Effector memory CD4-positive, alpha-beta T cell (primary cell): ENCODE results near the gene SLC25A44.

Experiments used
- DNase-seq, 3 donors: peaks; one replicate each; pipeline ENCODE4 v3.0.0-alpha.2; 2020
- H3K27ac ChIP-seq: 2 replicates; pipeline ENCODE4 v1.7.0; 2013; ENCODE audit warnings: mild to moderate bottlenecking, low read length, moderate library complexity; ENCODE audit not compliant: insufficient read depth, poor library complexity, severe bottlenecking
- H3K27me3 ChIP-seq: replicated peaks from 2 replicates; pipeline ENCODE4 v1.7.0; 2013; ENCODE audit warnings: mild to moderate bottlenecking, low read length; ENCODE audit not compliant: insufficient read depth, control insufficient read depth, poor library complexity, severe bottlenecking
- H3K36me3 ChIP-seq: 2 replicates; pipeline ENCODE4 v1.7.0; 2013; ENCODE audit warnings: mild to moderate bottlenecking, low read length, moderate library complexity; ENCODE audit not compliant: control insufficient read depth, insufficient read depth
- H3K4me1 ChIP-seq: 2 replicates; pipeline ENCODE4 v1.7.0; 2013; ENCODE audit warnings: low read length, mild to moderate bottlenecking; ENCODE audit not compliant: control insufficient read depth, insufficient read depth, poor library complexity, severe bottlenecking
- H3K4me3 ChIP-seq: 2 replicates; pipeline ENCODE4 v1.7.0; 2013; ENCODE audit warnings: low read length, low read depth, mild to moderate bottlenecking; ENCODE audit not compliant: insufficient read depth, poor library complexity, severe bottlenecking
- H3K9me3 ChIP-seq: 2 replicates; pipeline ENCODE4 v1.7.0; 2013; ENCODE audit warnings: mild to moderate bottlenecking, low read length, moderate library complexity; ENCODE audit not compliant: control insufficient read depth
- total RNA-seq, 3 donors: gene quantifications; one replicate each; lab custom pipeline; 2026; lab: John Stamatoyannopoulos, UW

Gene SLC25A44, protein sequence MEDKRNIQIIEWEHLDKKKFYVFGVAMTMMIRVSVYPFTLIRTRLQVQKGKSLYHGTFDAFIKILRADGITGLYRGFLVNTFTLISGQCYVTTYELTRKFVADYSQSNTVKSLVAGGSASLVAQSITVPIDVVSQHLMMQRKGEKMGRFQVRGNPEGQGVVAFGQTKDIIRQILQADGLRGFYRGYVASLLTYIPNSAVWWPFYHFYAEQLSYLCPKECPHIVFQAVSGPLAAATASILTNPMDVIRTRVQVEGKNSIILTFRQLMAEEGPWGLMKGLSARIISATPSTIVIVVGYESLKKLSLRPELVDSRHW
- total RNA-seq, result 25.8 to 76.4 (median 73.4) reads per million in 3 donors

DNA sequence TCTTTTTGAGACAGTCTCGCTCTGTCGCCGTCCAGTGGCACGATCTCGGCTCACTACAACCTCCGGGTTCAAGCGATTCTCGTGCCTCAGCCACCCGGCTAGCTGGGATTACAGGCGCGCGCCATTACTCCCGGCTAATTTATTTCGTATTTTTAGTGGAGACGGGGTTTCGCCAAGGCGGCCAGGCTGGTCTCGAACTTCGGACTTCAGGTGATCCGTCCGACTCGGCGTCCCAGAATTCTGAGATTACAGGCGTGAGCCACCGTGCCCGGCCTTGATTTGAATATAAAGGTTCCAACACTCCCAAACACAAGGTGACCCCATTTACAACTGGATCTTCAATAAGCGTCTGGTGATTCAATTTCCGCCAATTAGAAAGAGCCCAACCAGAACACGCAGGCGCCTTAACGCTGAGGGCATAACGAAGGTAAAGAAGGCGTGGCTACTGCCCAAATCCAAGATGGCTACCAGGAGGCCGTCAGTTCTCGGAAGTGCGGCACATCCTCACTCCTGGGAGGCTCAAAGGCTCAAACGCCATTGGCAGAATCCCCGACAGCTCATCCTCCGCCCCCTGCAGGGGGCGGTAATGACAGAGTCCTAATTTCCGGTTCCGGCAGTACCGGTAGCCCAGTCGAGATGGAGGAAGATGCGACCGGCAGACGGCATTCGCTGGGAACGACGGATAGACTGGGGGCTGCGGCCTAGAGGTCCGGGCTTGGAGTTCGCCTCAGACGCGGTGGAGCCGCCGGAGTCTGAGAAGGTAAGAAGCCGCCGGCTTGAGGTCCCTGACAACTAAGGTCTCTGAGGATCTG lies at the start of gene SLC25A44:
Gene SLC25A44 (plus strand): TSS at position 617 of the 812 bp plus-strand sequence. CDS start 5,744 bp downstream, outside the sequence.
- no peaks in the 10 kb centered on the region for H3K36me3 ChIP-seq
- peak within 1 kb of the TSS; percentile 82 for H3K27ac ChIP-seq
- peak within 1 kb of the TSS; percentile 94 for H3K4me3 ChIP-seq
- no peaks in the 10 kb centered on the region for H3K9me3 ChIP-seq
- H3K27me3 ChIP-seq, result no peaks in the 10 kb centered on the region
- H3K4me1 ChIP-seq, result peaks cover 21% of the 10 kb centered on the region
- peak; percentile 95 to 98 (median 96) for DNase-seq

DNA sequence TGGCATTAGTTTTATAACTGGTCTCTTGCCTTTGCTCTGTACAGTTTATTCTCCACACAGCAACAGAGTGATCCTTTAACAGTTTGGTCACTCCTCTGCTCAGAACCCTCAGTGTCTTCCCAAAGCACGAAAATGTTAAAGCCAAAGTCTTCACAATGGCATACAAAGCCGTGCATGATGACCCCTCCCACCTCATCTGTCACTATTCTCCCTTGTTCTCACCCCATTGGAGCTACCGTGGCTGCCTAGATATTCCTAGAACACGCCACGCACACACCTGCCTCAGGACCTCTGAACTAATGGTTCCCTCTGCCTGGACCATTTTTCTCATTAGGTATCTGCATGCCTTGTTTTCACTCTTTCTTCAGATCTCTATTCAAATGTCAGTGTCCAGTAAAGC lies 49.2 kb upstream of the SLC25A44 start:
- Histone ChIP-seq H3K4me1 (peaks cover 14% of the 10 kb centered on the region), H3K36me3 (peaks cover 3% of the 10 kb centered on the region), H3K4me3 (no peak overlapping the region), H3K9me3 (no peaks in the 10 kb centered on the region), H3K27ac (no peak overlapping the region), H3K27me3 (no peaks in the 10 kb centered on the region)
- DNase-seq, result no peak

DNA sequence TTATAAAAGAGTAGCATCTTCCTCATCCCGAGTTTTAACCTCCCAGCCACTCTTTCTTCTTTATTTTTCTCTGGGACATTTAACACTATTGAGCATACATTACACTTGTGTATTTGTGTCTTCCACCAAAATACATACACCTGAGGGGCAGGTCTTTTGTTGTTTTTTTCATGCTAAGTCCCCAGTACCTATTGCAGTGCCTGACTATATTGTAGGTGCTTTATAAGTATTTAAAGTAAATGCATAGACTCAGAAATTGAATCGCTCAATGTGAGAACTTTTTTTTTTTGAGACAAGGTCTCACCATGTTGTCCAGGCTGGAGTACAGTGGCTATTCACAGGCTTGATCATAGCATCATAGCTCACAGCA lies 48.3 kb upstream of the SLC25A44 start:
- Histone ChIP-seq H3K9me3 (no peaks in the 10 kb centered on the region), H3K4me3 (no peak overlapping the region), H3K27me3 (no peaks in the 10 kb centered on the region), H3K27ac (no peak overlapping the region), H3K36me3 (no peaks in the 10 kb centered on the region), H3K4me1 (peaks cover 14% of the 10 kb centered on the region)
- no peak for DNase-seq

DNA sequence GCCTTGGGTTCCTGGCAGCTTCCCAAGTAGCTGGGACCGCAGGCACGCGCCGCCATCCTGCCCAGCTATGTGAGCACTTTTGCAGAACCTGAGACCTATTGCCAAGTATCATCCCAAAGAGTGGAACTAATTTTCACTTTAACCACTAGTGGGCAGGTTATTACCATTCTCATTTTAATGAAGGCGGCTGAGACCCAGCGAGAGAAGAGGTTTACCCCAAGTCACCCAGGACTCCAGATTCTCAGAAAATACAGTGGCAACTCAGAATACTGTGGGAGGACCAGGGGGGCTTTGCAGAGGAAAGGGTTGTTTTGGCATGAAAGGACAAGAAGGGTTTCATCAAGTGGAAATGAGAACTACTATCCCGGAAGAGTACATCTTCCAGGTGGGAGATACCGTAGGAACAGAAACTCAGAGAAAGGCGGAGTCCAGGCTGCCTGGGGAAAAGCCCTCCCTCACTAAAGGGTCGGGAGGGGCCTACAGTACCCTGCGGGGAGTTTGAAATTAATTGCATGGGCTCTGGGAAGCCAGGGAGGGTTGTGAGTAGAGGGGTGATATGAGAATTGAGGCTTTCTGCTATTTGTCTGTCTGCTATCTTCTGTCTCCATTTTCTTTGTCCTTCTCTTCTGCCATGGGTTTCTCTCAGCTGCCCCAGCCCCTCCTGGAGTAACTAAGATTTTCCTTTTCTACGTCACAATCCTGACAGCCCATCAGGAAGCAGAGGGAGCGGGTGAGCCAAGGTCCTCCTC lies 47.7 kb upstream of the SLC25A44 start:
- peaks cover 14% of the 10 kb centered on the region for H3K4me1 ChIP-seq
- DNase-seq, result no peak
- H3K27me3 ChIP-seq, result no peaks in the 10 kb centered on the region
- H3K36me3 ChIP-seq, result no peaks in the 10 kb centered on the region
- H3K9me3 ChIP-seq, result no peaks in the 10 kb centered on the region
- no peak overlapping the region for H3K4me3 ChIP-seq
- no peak overlapping the region for H3K27ac ChIP-seq

DNA sequence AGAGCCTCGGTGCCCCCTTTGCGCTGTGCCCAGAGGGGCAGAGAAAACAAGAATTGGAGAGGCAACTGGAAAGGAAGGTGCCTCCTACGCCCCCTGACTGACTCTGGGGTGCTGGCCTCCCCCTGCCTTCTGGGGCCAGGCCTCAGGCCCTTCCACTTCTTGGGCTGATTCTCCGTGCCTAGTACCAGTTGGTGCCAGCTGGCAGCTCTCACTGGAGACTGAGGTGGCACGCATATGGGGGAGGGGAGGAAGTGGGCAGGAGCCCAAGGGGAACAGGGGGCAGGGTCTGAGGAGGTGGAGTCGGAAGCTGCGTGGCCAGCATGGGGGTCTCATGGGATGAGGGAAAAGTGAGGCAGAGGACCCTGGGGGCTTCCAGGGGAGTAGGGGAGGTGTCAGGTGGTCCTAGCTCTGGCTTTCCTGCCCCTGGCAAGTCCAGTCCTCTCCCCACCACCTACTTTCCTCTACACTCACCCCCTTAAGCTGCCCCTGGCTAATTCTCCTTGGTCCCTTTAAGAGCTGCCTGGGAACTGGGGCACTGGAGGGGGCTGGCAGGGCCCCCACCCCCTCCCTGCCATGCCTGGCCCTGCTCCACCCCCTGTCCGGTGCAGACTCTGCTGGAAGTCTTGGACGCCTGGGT lies 47.0 kb upstream of the SLC25A44 start:
- Histone ChIP-seq H3K27ac (no peak overlapping the region), H3K27me3 (no peaks in the 10 kb centered on the region), H3K36me3 (no peaks in the 10 kb centered on the region), H3K4me1 (peaks cover 14% of the 10 kb centered on the region), H3K9me3 (no peaks in the 10 kb centered on the region), H3K4me3 (no peak overlapping the region)
- DNase-seq, result no peak

DNA sequence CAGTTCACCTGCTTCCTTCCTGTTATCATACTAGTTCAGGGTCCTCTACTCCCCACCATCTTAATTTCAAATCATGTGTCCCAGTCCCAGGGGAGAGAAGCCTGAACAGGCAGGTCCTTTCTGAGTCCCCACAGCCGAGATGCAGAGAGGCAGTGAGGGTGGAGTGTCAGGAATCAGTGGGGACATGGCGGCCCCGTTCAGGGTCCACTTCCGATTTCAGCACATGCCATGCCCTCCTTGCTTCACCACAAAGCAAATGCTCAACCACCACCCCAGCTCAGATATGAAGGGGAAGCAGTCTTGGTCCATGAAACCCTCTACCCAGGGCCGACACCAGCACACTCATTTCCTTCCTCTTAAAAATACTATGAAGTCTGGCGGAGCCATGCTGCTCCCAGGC lies 45.7 kb upstream of the SLC25A44 start:
- H3K36me3 ChIP-seq, result no peaks in the 10 kb centered on the region
- H3K27ac ChIP-seq, result no peak overlapping the region
- no peak for DNase-seq
- no peak overlapping the region for H3K4me3 ChIP-seq
- no peaks in the 10 kb centered on the region for H3K27me3 ChIP-seq
- H3K4me1 ChIP-seq, result peaks cover 14% of the 10 kb centered on the region
- H3K9me3 ChIP-seq, result no peaks in the 10 kb centered on the region

DNA sequence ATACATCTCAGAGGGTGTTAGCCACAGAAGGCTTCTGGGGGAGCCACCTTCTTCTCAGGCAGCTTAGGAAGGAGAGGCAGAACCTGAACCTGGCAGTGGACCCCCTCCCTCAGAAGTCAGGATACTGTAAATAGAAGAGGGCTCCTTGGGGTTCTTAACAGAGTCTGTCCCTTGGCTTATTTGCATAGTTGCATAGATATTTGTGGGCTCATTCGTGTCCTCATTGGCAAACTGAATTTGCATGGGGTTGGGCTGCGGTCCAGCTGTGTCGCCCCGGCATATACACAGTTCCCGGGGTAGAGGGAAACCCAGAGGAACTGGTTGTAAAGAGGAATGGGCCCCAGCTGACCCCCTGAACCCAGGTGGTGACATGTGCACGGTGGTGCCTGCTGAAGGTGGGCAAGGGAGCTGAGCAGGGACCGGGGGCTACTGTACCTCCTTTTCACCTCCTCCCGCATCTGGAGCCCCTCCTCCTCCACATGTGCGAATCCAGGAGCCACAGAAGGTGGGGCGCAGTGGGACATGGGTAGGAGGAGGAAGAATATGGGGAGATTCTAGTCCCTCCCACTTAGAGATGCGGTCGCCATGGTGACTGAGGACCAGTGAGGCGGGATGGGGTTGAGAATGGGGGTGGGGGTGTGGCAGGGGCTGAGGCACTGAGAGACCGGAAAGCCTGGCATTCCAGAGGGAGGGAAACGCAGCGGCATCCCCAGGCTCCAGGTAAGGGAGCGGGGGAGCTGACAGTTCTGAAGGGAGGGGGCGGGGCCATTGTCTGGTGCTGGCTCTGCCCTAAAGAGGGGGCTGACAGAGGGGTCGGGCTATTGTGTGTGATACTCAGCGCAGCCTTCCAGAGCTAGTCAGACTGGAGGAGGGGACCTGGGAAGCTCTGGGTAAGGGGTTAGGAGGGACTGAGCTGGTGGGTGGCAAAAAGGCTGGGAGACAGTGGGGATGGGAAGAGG lies 44.3 kb upstream of the SLC25A44 start:
- Histone ChIP-seq H3K4me1 (peaks cover 14% of the 10 kb centered on the region), H3K27me3 (no peaks in the 10 kb centered on the region), H3K36me3 (no peaks in the 10 kb centered on the region), H3K27ac (no peak overlapping the region), H3K9me3 (no peaks in the 10 kb centered on the region), H3K4me3 (no peak overlapping the region)
- no peak for DNase-seq

DNA sequence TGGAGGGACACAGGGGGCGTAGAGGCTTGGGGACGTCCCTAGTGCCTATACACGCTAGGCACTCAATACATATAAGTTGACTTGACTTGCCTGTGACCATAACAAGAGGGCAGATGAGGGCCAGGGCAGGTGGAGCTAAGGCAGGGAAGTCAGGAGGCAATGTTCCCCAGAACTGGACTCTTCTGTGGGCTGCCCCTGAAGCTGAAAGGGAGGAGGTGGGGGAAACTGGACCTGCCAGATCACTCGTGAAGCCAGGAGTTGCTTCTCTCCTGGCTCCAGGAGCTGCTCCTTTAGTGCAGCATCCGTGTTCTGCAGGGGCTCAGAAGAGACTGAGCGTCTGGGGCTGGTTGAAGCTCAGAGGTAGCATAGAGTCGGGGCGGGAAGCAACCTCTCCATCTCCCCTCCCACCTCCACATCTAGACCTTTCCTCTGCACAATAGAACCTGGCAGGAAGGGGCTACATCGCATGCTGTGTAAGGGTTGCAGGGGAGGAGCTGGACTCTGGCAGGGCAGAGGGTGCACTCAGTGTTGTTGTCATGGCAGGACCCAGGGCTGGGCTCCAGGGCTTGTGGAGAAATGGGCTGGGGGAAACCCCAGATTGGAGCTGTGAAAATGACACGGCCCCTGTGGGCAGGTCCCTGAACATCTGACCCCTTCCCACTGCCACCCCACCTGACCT lies 43.4 kb upstream of the SLC25A44 start:
- Histone ChIP-seq H3K4me1 (peaks cover 14% of the 10 kb centered on the region), H3K9me3 (no peaks in the 10 kb centered on the region), H3K27me3 (no peaks in the 10 kb centered on the region), H3K27ac (no peak overlapping the region), H3K36me3 (no peaks in the 10 kb centered on the region), H3K4me3 (no peak overlapping the region)
- DNase-seq, result no peak
